ENCODE data around the gene WNT2B. TPM values are rescaled to one million over a fixed set of nuclear protein-coding genes. Genes with fewer than 3 reads are reported as not detected.

WNT2B gene
- total RNA-seq, 1 donor from 2014 or later = 6.0 TPM

DNA sequence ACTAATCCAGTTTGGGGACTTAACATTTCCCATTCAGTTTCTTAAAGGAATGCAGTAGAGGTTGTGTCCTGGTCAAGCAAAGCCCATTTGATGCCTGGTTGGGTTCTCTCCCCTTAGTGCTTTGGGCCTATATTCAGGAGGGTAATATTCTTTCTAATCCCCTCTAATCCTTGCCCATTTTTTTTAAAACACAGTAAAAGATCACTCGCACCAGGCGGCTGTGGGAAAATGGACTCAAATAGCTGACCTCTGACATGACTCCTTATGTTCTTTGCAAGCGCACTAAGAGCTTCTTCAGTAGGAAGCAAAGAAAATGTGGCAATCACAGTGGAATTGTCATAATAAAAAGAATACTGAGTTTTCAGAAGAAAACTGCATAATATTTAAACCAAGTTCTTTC lies 49.9 kb downstream of the WNT2B start:
- Mint-ChIP-seq H3K36me3 (ENCODE audit: low read depth) (peaks cover 1% of the 10 kb centered on the region), H3K4me3 (ENCODE audit: unreplicated experiment) (no peak overlapping the region), H3K27ac (ENCODE audit: unreplicated experiment) (no peak overlapping the region), H3K9me3 (ENCODE audit: low read depth) (no peaks in the 10 kb centered on the region), H3K27me3 (ENCODE audit: low read depth) (no peaks in the 10 kb centered on the region), H3K4me1 (ENCODE audit: low read depth) (peaks cover 7% of the 10 kb centered on the region)
- TF ChIP-seq, protein P1, sequence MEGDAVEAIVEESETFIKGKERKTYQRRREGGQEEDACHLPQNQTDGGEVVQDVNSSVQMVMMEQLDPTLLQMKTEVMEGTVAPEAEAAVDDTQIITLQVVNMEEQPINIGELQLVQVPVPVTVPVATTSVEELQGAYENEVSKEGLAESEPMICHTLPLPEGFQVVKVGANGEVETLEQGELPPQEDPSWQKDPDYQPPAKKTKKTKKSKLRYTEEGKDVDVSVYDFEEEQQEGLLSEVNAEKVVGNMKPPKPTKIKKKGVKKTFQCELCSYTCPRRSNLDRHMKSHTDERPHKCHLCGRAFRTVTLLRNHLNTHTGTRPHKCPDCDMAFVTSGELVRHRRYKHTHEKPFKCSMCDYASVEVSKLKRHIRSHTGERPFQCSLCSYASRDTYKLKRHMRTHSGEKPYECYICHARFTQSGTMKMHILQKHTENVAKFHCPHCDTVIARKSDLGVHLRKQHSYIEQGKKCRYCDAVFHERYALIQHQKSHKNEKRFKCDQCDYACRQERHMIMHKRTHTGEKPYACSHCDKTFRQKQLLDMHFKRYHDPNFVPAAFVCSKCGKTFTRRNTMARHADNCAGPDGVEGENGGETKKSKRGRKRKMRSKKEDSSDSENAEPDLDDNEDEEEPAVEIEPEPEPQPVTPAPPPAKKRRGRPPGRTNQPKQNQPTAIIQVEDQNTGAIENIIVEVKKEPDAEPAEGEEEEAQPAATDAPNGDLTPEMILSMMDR (IDR thresholded peaks at IDR 0.05) = no peak
- no peak for DNase-seq (ENCODE audit: low spot score)

DNA sequence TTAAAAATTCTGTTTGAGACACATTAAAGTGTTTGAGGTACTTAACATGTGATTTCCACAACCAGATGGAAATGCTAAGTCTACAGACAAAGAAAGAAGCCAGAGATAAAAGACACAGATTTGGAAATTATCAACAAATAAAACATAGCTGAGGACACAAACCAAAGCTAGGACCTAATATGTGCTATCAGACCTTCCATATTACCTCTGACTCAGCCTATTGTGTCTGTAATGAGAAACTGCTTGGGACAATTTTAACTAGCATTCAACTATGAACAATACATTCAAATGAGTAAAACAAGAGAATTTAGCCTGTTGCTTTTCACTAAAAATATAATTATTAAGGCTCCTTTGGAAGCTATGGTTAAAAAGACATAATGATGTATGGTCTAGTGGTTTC lies 54.6 kb downstream of the WNT2B start:
- no peak overlapping the region for H3K27ac Mint-ChIP-seq (ENCODE audit: unreplicated experiment)

DNA sequence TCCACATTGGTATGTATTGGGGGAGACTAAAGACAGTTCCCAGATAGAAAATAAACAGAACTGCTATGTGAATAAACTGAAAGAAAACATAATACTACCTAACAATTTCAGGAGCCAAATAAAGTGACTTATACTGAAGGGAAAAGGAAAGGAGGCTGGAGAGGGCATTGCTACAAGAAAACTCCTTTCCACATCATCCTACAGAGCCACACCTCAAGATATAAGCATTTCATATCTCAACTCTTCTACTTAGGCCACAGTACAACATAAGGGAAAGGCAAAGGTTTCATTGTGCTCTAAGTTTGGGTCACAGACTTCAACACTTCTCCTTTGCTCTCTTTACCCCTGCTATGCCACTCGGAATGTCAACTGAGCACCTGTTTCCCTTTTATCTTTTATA lies 55.3 kb downstream of the WNT2B start:
- no peak for DNase-seq (ENCODE audit: low spot score)
- H3K9me3 Mint-ChIP-seq (ENCODE audit: low read depth) = peaks cover 2% of the 10 kb centered on the region
- H3K27me3 Mint-ChIP-seq (ENCODE audit: low read depth) = no peaks in the 10 kb centered on the region
- no peak overlapping the region for H3K27ac Mint-ChIP-seq (ENCODE audit: unreplicated experiment)
- H3K36me3 Mint-ChIP-seq (ENCODE audit: low read depth) = peaks cover 6% of the 10 kb centered on the region
- TF ChIP-seq, protein P1 (IDR thresholded peaks at IDR 0.05) = no peak
- no peak overlapping the region for H3K4me3 Mint-ChIP-seq (ENCODE audit: unreplicated experiment)
- no peaks in the 10 kb centered on the region for H3K4me1 Mint-ChIP-seq (ENCODE audit: low read depth)

More for the DNA sequence above, 54.6 kb downstream of the WNT2B start:
- no peak for DNase-seq (ENCODE audit: low spot score)
- peaks cover 5% of the 10 kb centered on the region for H3K36me3 Mint-ChIP-seq (ENCODE audit: low read depth)
- H3K9me3 Mint-ChIP-seq (ENCODE audit: low read depth) = peaks cover 2% of the 10 kb centered on the region
- TF ChIP-seq, protein P1 (IDR thresholded peaks at IDR 0.05) = no peak
- H3K4me1 Mint-ChIP-seq (ENCODE audit: low read depth) = no peaks in the 10 kb centered on the region
- no peaks in the 10 kb centered on the region for H3K27me3 Mint-ChIP-seq (ENCODE audit: low read depth)
- no peak overlapping the region for H3K4me3 Mint-ChIP-seq (ENCODE audit: unreplicated experiment)

DNA sequence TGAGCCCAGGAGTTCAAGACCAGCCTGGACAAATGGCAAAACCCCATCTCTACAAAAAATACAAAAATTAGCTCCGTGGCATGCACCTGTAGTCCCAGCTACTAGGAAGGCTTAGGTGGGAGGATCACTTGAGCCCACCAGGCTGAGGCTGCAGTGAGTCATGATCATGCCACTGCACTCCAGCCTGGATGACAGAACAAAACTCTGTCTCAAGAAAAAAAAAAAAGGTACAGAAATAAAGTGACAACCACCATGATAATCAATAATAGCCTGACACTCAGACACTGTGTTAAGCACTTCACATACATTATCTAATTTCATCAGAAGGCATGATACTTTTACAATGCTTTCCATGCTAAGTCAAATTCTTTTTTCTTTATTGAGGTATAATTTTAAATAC lies 57.0 kb downstream of the WNT2B start:
- H3K27ac Mint-ChIP-seq (ENCODE audit: unreplicated experiment) = no peak overlapping the region
- no peaks in the 10 kb centered on the region for H3K27me3 Mint-ChIP-seq (ENCODE audit: low read depth)
- H3K4me3 Mint-ChIP-seq (ENCODE audit: unreplicated experiment) = no peak overlapping the region

DNA sequence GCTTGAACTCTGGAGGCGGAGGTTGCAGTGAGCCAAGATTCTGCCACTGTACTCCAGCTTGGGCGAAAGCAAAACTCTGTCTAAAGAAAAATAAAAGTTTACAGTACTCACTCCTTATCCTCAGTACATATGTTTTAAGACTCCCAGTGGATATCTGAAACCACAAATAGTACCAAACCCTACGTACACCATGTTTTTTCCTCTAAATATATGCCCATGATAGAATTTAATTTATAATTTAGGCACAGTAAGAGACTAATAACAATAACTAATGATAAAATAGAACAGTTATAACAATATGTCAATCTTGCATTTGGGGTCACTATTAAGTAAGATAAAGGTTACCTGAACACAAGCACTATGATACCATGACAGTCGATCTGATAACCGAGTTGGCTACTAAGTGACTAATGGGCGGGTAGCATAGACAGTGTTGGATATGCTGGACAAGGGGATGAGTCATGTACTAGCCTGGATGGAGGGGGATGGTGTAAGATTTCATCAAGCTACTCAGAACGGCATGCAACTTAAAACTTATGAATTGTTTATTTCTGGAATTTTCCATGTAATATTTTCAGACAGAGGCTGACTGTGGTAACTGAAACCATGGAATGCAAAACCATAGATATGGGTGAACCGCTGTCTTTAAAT lies 66.5 kb downstream of the WNT2B start:
- TF ChIP-seq, protein P1 (IDR thresholded peaks at IDR 0.05) = no peak
- Mint-ChIP-seq H3K9me3 (ENCODE audit: low read depth) (no peaks in the 10 kb centered on the region), H3K4me1 (ENCODE audit: low read depth) (peaks cover 17% of the 10 kb centered on the region), H3K27ac (ENCODE audit: unreplicated experiment) (peak overlapping the region; percentile 84), H3K27me3 (ENCODE audit: low read depth) (no peaks in the 10 kb centered on the region), H3K36me3 (ENCODE audit: low read depth) (peaks cover 14% of the 10 kb centered on the region), H3K4me3 (ENCODE audit: unreplicated experiment) (no peak overlapping the region)
- no peak for DNase-seq (ENCODE audit: low spot score)

More for the DNA sequence above, 57.0 kb downstream of the WNT2B start:
- DNase-seq (ENCODE audit: low spot score) = no peak
- TF ChIP-seq, protein P1 (IDR thresholded peaks at IDR 0.05) = no peak
- no peaks in the 10 kb centered on the region for H3K4me1 Mint-ChIP-seq (ENCODE audit: low read depth)
- peaks cover 9% of the 10 kb centered on the region for H3K36me3 Mint-ChIP-seq (ENCODE audit: low read depth)
- H3K9me3 Mint-ChIP-seq (ENCODE audit: low read depth) = peaks cover 2% of the 10 kb centered on the region

Data from chondrocyte (in vitro differentiated cells).